HG02852 (cell line): ENCODE measurements around the gene TSHZ2.

Experiments used
- ATAC-seq: cut with Tn5 transposase; IDR thresholded peaks from one replicate; pipeline ENCODE4 v1.9.1; 2021; ENCODE audit warnings: mild to moderate bottlenecking, moderate library complexity; ENCODE audit not compliant: unreplicated experiment

The TSHZ2 gene, protein sequence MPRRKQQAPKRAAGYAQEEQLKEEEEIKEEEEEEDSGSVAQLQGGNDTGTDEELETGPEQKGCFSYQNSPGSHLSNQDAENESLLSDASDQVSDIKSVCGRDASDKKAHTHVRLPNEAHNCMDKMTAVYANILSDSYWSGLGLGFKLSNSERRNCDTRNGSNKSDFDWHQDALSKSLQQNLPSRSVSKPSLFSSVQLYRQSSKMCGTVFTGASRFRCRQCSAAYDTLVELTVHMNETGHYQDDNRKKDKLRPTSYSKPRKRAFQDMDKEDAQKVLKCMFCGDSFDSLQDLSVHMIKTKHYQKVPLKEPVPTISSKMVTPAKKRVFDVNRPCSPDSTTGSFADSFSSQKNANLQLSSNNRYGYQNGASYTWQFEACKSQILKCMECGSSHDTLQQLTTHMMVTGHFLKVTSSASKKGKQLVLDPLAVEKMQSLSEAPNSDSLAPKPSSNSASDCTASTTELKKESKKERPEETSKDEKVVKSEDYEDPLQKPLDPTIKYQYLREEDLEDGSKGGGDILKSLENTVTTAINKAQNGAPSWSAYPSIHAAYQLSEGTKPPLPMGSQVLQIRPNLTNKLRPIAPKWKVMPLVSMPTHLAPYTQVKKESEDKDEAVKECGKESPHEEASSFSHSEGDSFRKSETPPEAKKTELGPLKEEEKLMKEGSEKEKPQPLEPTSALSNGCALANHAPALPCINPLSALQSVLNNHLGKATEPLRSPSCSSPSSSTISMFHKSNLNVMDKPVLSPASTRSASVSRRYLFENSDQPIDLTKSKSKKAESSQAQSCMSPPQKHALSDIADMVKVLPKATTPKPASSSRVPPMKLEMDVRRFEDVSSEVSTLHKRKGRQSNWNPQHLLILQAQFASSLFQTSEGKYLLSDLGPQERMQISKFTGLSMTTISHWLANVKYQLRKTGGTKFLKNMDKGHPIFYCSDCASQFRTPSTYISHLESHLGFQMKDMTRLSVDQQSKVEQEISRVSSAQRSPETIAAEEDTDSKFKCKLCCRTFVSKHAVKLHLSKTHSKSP (N-terminal part only)

GRCh38 chr20:52972190-52972937 is at the start of gene TSHZ2:
TSHZ2 (plus strand) TSS chr20:52972358; CDS start chr20:52973294, 936 bp downstream.
- no peak for ATAC-seq

DNA sequence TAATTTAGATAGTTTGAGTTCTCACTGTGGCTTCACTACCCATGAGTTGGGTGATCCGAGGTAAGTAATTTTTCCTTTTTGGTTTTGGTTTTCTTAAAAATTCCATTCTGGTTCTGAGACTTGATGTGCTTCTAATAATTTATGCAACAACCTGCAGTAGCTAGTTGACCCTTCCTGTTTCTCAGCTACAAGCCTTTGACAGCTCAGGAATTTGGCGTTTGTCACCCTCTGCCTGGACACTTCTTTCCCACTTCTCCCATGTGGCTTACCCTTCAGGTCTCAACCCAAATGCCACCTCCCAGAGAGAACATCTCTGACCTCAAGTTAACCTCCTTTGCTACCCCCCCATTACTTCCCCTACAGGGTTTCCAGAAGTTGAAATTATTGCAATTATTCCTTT is 49.7 kb upstream of the TSHZ2 start:
- no peak for ATAC-seq

GRCh38 chr20:52923123-52923937 is 48.8 kb upstream of the TSHZ2 start:
- no peak for ATAC-seq

- no peak for ATAC-seq
Observed at GRCh38 chr20:52924411-52925271, 47.5 kb upstream of the TSHZ2 start.

- ATAC-seq = no peak
Observed at GRCh38 chr20:52926505-52926904, 45.7 kb upstream of the TSHZ2 start.

- no peak for ATAC-seq
Observed at GRCh38 chr20:52933867-52934266, 38.3 kb upstream of the TSHZ2 start.

GRCh38 chr20:52936351-52937340 is 35.5 kb upstream of the TSHZ2 start:
- ATAC-seq = no peak

GRCh38 chr20:52937591-52938100 is 34.5 kb upstream of the TSHZ2 start:
- ATAC-seq = no peak

DNA sequence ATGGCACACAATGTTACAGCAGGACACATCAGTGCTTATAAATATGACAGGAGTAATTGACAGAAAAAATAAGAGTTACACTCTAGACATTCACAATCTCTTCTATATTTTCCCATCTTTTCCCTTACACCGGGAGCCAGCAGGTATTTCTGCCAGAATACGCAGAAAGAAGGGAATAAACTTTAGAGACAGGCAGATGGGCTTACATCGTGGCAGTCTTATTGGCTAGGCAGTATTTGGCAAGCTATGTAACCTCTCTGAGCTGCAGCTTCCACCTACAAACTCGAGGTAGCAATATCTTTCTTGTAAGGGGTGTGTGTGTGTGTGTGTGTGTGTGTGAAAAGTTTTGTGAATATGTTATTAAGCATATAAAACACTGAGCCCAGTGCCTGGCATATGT is 33.0 kb upstream of the TSHZ2 start:
- no peak for ATAC-seq

DNA sequence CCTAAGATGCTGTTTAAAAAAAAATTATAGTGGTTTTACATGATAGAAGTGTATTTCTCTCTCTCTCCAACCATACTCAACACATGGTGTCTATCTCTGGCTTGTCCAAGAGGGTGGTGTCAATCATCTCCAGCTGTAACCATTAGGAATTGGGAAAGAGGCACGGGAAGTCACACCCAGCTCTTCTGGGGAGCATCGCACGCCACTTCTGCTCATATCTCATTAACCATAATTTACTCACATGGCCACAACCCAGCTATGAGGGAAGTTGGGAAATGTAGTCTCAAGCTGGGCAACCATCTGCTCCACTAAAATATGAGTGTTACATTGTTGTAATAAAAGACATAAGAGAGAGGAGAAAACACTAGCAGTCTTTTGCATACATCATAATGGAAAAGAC is 30.4 kb upstream of the TSHZ2 start:
- ATAC-seq = no peak

GRCh38 chr20:52943185-52943841 is 28.8 kb upstream of the TSHZ2 start:
- no peak for ATAC-seq

- ATAC-seq = no peak
Observed at GRCh38 chr20:52945268-52945667, 26.9 kb upstream of the TSHZ2 start.

DNA sequence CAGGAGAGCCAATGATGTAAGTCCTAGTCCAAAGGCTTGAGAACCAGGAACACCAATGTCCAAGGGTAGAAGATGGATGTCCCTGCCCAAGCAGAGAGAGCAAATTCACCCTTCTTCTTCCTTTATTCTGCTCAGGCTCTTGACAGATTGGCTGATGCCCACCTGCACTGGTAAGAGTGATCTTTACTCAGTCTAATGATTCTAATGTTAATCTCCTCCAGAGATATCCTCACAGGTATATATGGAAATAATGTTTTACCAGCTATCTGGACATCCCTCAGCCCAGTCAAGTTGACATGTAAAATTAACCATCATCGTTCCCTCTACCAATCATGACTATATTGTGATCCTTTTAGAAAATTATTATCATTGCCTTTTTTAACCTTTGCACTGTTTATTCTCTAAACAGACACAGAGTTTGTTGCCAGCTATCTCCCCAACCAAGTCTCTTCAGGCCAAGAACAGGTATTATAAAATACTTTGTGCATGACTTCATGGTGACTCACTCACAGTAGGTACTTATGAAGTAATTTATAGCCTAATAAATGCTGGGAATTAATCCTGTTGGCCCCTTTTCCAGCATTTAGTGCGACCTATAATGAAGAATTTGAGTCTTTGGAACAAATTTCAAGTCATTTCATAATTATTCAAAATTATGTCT is 26.2 kb upstream of the TSHZ2 start:
- ATAC-seq = no peak

DNA sequence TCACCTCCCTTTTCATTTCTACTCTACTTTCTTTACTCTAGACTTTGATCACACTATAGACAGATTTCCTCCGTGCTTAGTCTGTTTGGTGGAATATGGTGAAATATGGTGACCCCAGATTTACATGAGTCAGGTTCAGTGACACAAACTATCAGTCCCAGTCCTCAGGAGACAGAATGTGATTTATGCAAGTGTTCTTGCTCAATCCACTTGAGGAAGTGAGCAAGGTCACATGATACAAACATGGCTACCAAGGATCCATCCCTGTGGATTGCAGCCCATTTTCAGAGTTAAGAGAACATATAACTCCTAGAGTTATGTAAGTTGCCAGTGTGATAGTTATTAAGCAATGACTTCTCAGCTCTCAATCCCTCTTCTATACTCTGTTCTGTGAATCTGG is 23.7 kb upstream of the TSHZ2 start:
- no peak for ATAC-seq

GRCh38 chr20:52953020-52953419 is 19.1 kb upstream of the TSHZ2 start:
- no peak for ATAC-seq

GRCh38 chr20:52954849-52955248 is 17.3 kb upstream of the TSHZ2 start:
- ATAC-seq = no peak

DNA sequence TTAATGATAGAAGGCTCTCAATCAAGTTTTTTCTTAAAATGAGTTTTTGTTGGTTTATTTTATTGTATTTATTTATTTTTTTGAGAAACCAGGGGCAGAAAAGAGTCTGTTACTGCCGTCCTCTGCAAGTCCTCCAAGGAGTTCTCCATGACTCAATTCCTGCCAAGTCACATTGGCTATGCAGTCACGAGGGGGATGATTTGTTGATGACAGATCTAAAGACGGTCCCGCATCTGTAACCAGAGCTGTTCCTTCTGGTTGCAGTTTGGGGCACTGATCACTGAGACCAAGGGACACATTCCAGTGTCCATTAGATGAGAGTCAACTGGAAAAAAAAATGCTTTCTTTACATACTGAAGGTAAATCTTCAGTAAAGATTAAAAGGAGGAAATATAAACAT is 13.9 kb upstream of the TSHZ2 start:
- no peak for ATAC-seq
